HepG2 (cell line): ENCODE data around the gene DNAJB6. TPM values are rescaled to one million over a fixed set of nuclear protein-coding genes. Genes with fewer than 3 reads are reported as not detected.
A peak's percentile ranks its signal among the peaks of the same experiment; 100 is the strongest.

Experiments
- ATAC-seq: fragments of 200-7000 bp; cut with Tn5 transposase; 3 replicates; pipeline ENCODE4 v1.9.1; 2020; ENCODE audit warnings: mild to moderate bottlenecking, moderate library complexity
- BruUV-seq: library from RNA; stranded (reverse); fragments of 400-500 nt; replicated peaks from 2 replicates; lab custom pipeline; 2021; lab: Mats Ljungman, UMichigan
- CTCF ChIA-PET: fragments of 300-600 bp; formaldehyde crosslinking; extraction: SDS; loops from one replicate; lab custom pipeline; 2021; ENCODE audit warnings: low total read pairs, inconsistent platforms, low intra/inter-chr PET ratio; lab: Yijun Ruan, JAX
- POLR2A ChIA-PET: fragments of 350-600 bp; sonication (Branson Sonifier 250); formaldehyde crosslinking; loops from one replicate; lab custom pipeline; 2020; ENCODE audit warnings: antibody characterized with exemption, inconsistent platforms; lab: Yijun Ruan, JAX
- DNase-seq: peaks from one replicate; pipeline ENCODE4 v3.0.0-alpha.2; 2015; ENCODE audit warnings: low spot score
- FAIRE-seq: peaks from 3 replicates; lab custom pipeline; 2011; peaks lifted over from hg19 to GRCh38; lab: Jason Lieb, UNC
- H2AFZ ChIP-seq: one replicate; pipeline ENCODE4 v1.6.1; 2011; ENCODE audit warnings: low read length, inconsistent platforms
- H3K27ac ChIP-seq: fragments of 300-600 bp; 3 replicates; pipeline ENCODE4 v1.8.0; 2011; ENCODE audit warnings: mixed run types, mild to moderate bottlenecking, mixed read lengths, low read length, inconsistent platforms; ENCODE audit not compliant: insufficient read depth; ENCODE audit errors: extremely low read length
- H3K27me3 ChIP-seq, 2 experiments: fragments of 200-600 bp in 1 of 2; 2 replicates in 1 of 2; 3 replicates in 1 of 2; pipeline versions ENCODE4 v1.6.0 to v1.8.0; 2011; ENCODE audit warnings: low read length in 2 of 2, mild to moderate bottlenecking in 2 of 2, moderate library complexity in 2 of 2, inconsistent platforms in 1 of 2; ENCODE audit not compliant: insufficient read depth in 2 of 2, control insufficient read depth in 1 of 2
- H3K36me3 ChIP-seq, 2 experiments: fragments of 200-600 bp in 1 of 2; replicated peaks in 1 of 2; 2 replicates in 1 of 2; 3 replicates in 1 of 2; pipeline versions ENCODE4 v1.5.1 to v1.8.0; 2011; ENCODE audit warnings: low read length in 2 of 2, inconsistent platforms in 1 of 2; ENCODE audit not compliant: insufficient read depth in 2 of 2, control insufficient read depth in 1 of 2
- H3K4me1 ChIP-seq: 2 replicates; pipeline ENCODE4 v1.5.1; 2012; ENCODE audit warnings: low read length, inconsistent platforms; ENCODE audit not compliant: insufficient read depth
- H3K4me2 ChIP-seq: 2 replicates; pipeline ENCODE4 v1.6.0; 2011; ENCODE audit warnings: low read depth, low read length, inconsistent platforms
- H3K4me3 ChIP-seq, 3 experiments: fragments of 200-600 bp in 1 of 3; sonication (generic), shearing (Covaris generic) in 1 of 3; replicated peaks in 1 of 3; 2 replicates each; pipeline ENCODE4 v1.5.1; 2011 to 2016; ENCODE audit warnings: low read length in 3 of 3, inconsistent platforms in 2 of 3, low read depth in 2 of 3, mild to moderate bottlenecking in 2 of 3, control low read depth in 1 of 3, mixed read lengths in 1 of 3; ENCODE audit not compliant: insufficient read depth in 1 of 3
- H3K79me2 ChIP-seq: one replicate; pipeline ENCODE4 v1.6.1; 2011; ENCODE audit warnings: low read length, inconsistent platforms; ENCODE audit not compliant: insufficient read depth
- H3K9ac ChIP-seq: 2 replicates; pipeline ENCODE4 v1.6.0; 2011; ENCODE audit warnings: mild to moderate bottlenecking, low read depth, low read length, inconsistent platforms; ENCODE audit not compliant: insufficient read depth
- H3K9me3 ChIP-seq: 2 replicates; pipeline ENCODE4 v1.5.1; 2012; ENCODE audit warnings: mild to moderate bottlenecking, low read length
- H4K20me1 ChIP-seq: 2 replicates; pipeline ENCODE4 v1.6.0; 2011; ENCODE audit warnings: inconsistent platforms, mild to moderate bottlenecking, low read length, moderate library complexity; ENCODE audit not compliant: insufficient read depth
- KIAA2018 ChIP-seq: sonication (generic); formaldehyde crosslinking; IDR thresholded peaks from 2 replicates; pipeline ENCODE4 v1.5.0; 2020; ENCODE audit warnings: mild to moderate bottlenecking, missing genetic modification reagents, borderline replicate concordance
- MAFF ChIP-seq: IDR thresholded peaks from 2 replicates; pipeline ENCODE4 v1.6.1; 2011; ENCODE audit warnings: low read depth, low read length, improper control_type of control experiment
- SMARCC2 ChIP-seq: fragments of 450-650 bp; IDR thresholded peaks from 2 replicates; pipeline ENCODE4 v1.6.1; 2017; ENCODE audit warnings: antibody characterized with exemption, mild to moderate bottlenecking
- ZNF121 ChIP-seq: sonication (generic); formaldehyde crosslinking; IDR thresholded peaks from 2 replicates; pipeline ENCODE4 v1.5.0; 2020; ENCODE audit warnings: mild to moderate bottlenecking, missing genetic modification reagents
- WGBS: methylation state at CpG from one replicate; pipeline ENCODE4 v1.1.6; 2017; ENCODE audit warnings: low lambda C conversion rate; 5-methylcytosine and 5-hydroxymethylcytosine counted together
- in situ Hi-C: cut with HindIII; loops from 2 replicates; pipeline ENCODE4 v1.10.0; 2017; ENCODE audit warnings: low pct_unique_long_range_greater_than_20kb; ENCODE audit not compliant: extremely low pct_ligation_motif_present
- intact Hi-C: fragments of 100-400 bp; cut with micrococcal nuclease; formaldehyde crosslinking; loops from one replicate; pipeline ENCODE4 v1.10.0; 2022; ENCODE audit not compliant: unreplicated experiment
- polyA plus RNA-seq, 8 experiments: library from polyadenylated mRNA; depleted of rRNA in 3 of 8; stranded (reverse) in 7 of 8; unstranded in 1 of 8; fragments of >200 nt; fragmentation: Illumina TruSeq in 4 of 8; extraction: Trizol in 4 of 8; gene quantifications; 2 replicates each; pipeline versions ENCODE4 v1.2.1 to v1.2.3, GENCODE V29; 2011 to 2016; ENCODE audit warnings: low read depth in 4 of 8, missing spikeins in 1 of 8, mixed read lengths in 1 of 8; ENCODE audit not compliant: insufficient read depth in 1 of 8
- total RNA-seq, 5 experiments: library from RNA; depleted of rRNA; stranded (reverse); fragments of >200 nt; fragmentation: Illumina TruSeq; extraction: Trizol; gene quantifications; 2 replicates each; pipeline ENCODE4 v1.2.3, GENCODE V29; 2016; ENCODE audit warnings: low read depth in 1 of 5

The DNAJB6 gene
- total and polyA plus RNA-seq, 2 of the 13 experiments (the other 11 are each of a cell fraction or from before 2014, with no cell fraction given): 29.9 to 53.9 TPM

GRCh38 chr7:157403646-157404401, 67.0 kb downstream of the DNAJB6 start:
- in situ Hi-C loops (no loop called here), intact Hi-C loops (no loop called here)
- DNase-seq: no peak
- Histone ChIP-seq H4K20me1 (no peaks in the 10 kb centered on the region; the same call in 1 of the 2 replicates), H3K27me3 (no peaks in the 10 kb centered on the region), H3K9me3 (no peaks in the 10 kb centered on the region), H3K4me2 (no peak overlapping the region), H3K36me3 (peaks cover 3 to 25% of the 10 kb centered on the region in 2 experiments; a peak in 3 of 5 replicates), H3K4me3 (no peak overlapping the region), H2AFZ (no peak overlapping the region), H3K4me1 (no peaks in the 10 kb centered on the region), H3K27ac (no peak overlapping the region), H3K79me2 (peaks cover 2% of the 10 kb centered on the region), H3K9ac (no peak overlapping the region)
- ATAC-seq: no peak
- TF ChIP-seq KIAA2018 (CRISPR knock-in tag) (no peak), ZNF121 (CRISPR knock-in tag) (peak; percentile 69; the same call in 1 of the 2 replicates), SMARCC2 (no peak), MAFF (no peak)
- BruUV-seq: no TSS peak
- CTCF ChIA-PET: no interaction called here
- POLR2A ChIA-PET: no interaction called here
- no peak for FAIRE-seq
- 95% methylated on average over 12 of the region's 12 CpGs for WGBS
